HT1080 (cell line): Measurements from ENCODE around the gene ACTL7A. TPM values are rescaled to one million over a fixed set of nuclear protein-coding genes. Genes with fewer than 3 reads are reported as not detected.
"Not testable (repeated sequence)": the region's sequence is repeated elsewhere in the genome, so short reads cannot be mapped to it uniquely, and the experiment has no call there.

Experiments
- DNase-seq: peaks from one replicate; pipeline ENCODE4 v3.0.0-alpha.2; 2015; ENCODE audit warnings: low read depth
- polyA plus RNA-seq, 2 experiments: library from polyadenylated mRNA; depleted of rRNA; stranded (reverse); fragments of >200 nt; gene quantifications; 2 replicates each; pipeline ENCODE4 v1.2.3, GENCODE V29; 2015
- total RNA-seq: library from RNA; depleted of rRNA; stranded (reverse); fragments of >200 nt; shearing (Covaris generic); gene quantifications from 2 replicates; pipeline ENCODE4 v1.2.3, GENCODE V29; 2014; rRNA removed

ACTL7A gene
- not detected in 2 replicates for total RNA-seq
- polyA plus RNA-seq (2015; cell fraction: cytosol; rRNA removed), result not detected in 2 replicates
- not detected in 2 replicates for polyA plus RNA-seq (2015; cell fraction: nucleus; rRNA removed)

- no peak for DNase-seq
These were observed at the start of gene ACTL7A for GRCh38 chr9:108861997-108862396. TSS of gene ACTL7A (plus strand) at chr9:108862266. CDS start at chr9:108862323, 57 bp downstream.

GRCh38 chr9:108812396-108813025, 49.6 kb upstream of the ACTL7A start:
- no peak for DNase-seq

GRCh38 chr9:108813951-108814601, 48.0 kb upstream of the ACTL7A start:
- DNase-seq, result peak; percentile 65

- DNase-seq, result no peak
These were observed 46.9 kb upstream of the ACTL7A start for GRCh38 chr9:108815156-108815555.

GRCh38 chr9:108816037-108816436, 46.0 kb upstream of the ACTL7A start:
- DNase-seq, result no peak

GRCh38 chr9:108823829-108824228, 38.2 kb upstream of the ACTL7A start:
- no peak for DNase-seq

- peak; percentile 45 for DNase-seq
These were observed 31.8 kb upstream of the ACTL7A start for GRCh38 chr9:108830272-108830671.

GRCh38 chr9:108831496-108832178, 30.4 kb upstream of the ACTL7A start:
- peak; percentile 39 for DNase-seq

- DNase-seq, result no peak
These were observed 29.9 kb upstream of the ACTL7A start for GRCh38 chr9:108832179-108832500.

GRCh38 chr9:108834959-108835665, 27.0 kb upstream of the ACTL7A start:
- DNase-seq, result peak; percentile 50

GRCh38 chr9:108835831-108836230, 26.2 kb upstream of the ACTL7A start:
- peak; percentile 73 for DNase-seq

GRCh38 chr9:108836319-108836718, 25.7 kb upstream of the ACTL7A start:
- no peak for DNase-seq

GRCh38 chr9:108836781-108837180, 25.3 kb upstream of the ACTL7A start:
- DNase-seq, result peak; percentile 42

- peak; percentile 63 for DNase-seq
These were observed 24.5 kb upstream of the ACTL7A start for GRCh38 chr9:108837530-108837929.

- no peak for DNase-seq
These were observed 24.0 kb upstream of the ACTL7A start for GRCh38 chr9:108838017-108838416.

GRCh38 chr9:108839561-108839960, 22.5 kb upstream of the ACTL7A start:
- not testable (repeated sequence) for DNase-seq

GRCh38 chr9:108842610-108843295, 19.3 kb upstream of the ACTL7A start:
- DNase-seq, result no peak

- no peak for DNase-seq
These were observed 17.7 kb upstream of the ACTL7A start for GRCh38 chr9:108844391-108844790.

- no peak for DNase-seq
These were observed 17.2 kb upstream of the ACTL7A start for GRCh38 chr9:108844856-108845255.

- no peak for DNase-seq
These were observed 16.6 kb upstream of the ACTL7A start for GRCh38 chr9:108845507-108845906.

- DNase-seq, result no peak
These were observed 16.1 kb upstream of the ACTL7A start for GRCh38 chr9:108845947-108846346.
